22Rv1 (cell line): ENCODE data around the gene TBC1D21.

Experiments
- H3K27ac ChIP-seq: fragments of 450-650 bp; 2 replicates; pipeline ENCODE4 v1.5.1; 2017
- ZFX ChIP-seq: fragments of 450-650 bp; IDR thresholded peaks from 2 replicates; pipeline ENCODE4 v1.6.1; 2017; ENCODE audit warnings: antibody characterized with exemption, borderline replicate concordance
- TF ChIP-seq, protein P1 (sequence below): fragments of 450-650 bp; IDR thresholded peaks from 2 replicates; pipeline ENCODE4 v1.5.1; 2017; ENCODE audit warnings: mild to moderate bottlenecking

The TBC1D21 gene

DNA sequence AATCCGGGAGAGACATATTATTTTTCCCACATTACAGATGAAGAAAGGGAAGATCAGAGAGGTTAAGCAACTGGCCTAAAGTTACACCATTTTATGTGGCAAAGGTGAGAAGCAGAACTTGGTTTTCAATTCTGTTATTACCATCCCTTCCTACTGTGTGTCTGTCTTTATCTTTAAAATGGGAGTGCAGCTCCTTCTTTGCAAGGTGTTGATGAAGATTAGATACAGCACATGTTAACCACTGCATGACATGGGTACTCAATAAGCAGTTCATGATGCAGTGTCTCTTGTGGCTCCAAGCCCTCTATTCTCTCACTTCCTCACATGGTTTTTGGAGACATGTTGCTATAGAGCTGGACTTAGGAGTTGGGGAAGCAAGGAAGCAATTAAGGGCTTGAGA, 23.1 kb upstream of the TBC1D21 start:
- TF ChIP-seq ZFX = no peak
- TF ChIP-seq, protein P1, sequence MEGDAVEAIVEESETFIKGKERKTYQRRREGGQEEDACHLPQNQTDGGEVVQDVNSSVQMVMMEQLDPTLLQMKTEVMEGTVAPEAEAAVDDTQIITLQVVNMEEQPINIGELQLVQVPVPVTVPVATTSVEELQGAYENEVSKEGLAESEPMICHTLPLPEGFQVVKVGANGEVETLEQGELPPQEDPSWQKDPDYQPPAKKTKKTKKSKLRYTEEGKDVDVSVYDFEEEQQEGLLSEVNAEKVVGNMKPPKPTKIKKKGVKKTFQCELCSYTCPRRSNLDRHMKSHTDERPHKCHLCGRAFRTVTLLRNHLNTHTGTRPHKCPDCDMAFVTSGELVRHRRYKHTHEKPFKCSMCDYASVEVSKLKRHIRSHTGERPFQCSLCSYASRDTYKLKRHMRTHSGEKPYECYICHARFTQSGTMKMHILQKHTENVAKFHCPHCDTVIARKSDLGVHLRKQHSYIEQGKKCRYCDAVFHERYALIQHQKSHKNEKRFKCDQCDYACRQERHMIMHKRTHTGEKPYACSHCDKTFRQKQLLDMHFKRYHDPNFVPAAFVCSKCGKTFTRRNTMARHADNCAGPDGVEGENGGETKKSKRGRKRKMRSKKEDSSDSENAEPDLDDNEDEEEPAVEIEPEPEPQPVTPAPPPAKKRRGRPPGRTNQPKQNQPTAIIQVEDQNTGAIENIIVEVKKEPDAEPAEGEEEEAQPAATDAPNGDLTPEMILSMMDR = no peak

DNA sequence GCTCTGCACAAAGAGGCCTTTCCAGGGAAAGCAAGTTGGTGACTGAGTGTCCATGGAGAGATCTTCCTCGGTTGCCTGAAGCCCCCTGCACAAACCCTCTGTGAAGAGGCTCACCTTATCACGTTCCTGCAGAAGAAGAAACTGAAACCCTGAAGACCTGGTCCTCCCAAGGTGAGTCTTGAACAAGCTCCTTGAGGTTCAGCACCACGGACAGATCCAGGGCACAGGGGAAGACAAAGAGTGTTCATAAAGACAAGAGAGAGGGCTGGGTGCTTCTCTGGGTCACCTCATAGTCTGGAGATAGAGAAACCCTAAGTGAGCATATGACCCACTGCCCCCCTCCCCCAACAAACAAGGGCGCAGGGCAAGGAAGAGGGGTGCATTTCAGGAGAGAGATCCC, 21.7 kb upstream of the TBC1D21 start:
- no peak for TF ChIP-seq ZFX
- TF ChIP-seq, protein P1 = no peak
- H3K27ac ChIP-seq = no peak overlapping the region

More for the DNA sequence above, 23.1 kb upstream of the TBC1D21 start:
- H3K27ac ChIP-seq = no peak overlapping the region

DNA sequence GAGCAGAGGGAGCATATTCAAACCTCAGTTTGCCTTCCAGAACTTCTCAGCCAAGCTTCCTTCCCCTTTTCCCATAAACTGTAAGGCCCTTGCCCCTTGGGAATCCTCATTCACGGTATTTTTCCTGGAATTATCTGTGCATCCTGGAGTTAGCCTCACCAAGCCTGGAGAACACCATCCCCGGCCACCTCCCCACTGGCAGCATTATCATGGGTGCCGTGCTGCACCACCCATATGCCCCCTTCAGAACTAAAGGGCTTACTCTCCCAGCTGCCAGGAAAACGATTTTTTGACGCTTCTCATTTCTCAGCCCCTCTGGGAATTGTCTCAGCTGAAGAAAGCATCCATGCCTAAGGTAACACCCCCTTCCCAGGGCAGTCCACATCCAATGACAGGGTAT, 20.9 kb upstream of the TBC1D21 start:
- no peak overlapping the region for H3K27ac ChIP-seq
- TF ChIP-seq ZFX = no peak
- TF ChIP-seq, protein P1 = no peak

DNA sequence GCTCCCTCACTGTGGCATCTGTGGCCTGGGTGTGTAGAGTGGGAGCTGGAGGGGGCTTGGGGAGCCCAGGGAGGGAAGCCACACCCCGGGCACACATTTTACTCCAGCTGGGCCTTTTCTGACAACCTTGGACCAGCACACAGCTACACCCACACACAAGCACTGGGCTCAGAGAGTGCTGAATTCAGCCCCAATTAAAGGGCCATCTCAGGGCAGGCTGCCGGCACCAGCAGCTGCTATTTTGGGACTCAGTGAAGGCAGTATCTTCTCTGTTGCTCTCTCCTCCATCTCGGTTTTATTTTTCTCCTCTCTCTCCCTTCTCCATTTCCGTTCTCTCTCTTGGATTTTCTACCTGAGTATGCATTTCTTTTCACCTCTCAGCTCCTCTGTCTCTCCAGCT, 19.1 kb upstream of the TBC1D21 start:
- TF ChIP-seq, protein P1 = no peak
- no peak for TF ChIP-seq ZFX

DNA sequence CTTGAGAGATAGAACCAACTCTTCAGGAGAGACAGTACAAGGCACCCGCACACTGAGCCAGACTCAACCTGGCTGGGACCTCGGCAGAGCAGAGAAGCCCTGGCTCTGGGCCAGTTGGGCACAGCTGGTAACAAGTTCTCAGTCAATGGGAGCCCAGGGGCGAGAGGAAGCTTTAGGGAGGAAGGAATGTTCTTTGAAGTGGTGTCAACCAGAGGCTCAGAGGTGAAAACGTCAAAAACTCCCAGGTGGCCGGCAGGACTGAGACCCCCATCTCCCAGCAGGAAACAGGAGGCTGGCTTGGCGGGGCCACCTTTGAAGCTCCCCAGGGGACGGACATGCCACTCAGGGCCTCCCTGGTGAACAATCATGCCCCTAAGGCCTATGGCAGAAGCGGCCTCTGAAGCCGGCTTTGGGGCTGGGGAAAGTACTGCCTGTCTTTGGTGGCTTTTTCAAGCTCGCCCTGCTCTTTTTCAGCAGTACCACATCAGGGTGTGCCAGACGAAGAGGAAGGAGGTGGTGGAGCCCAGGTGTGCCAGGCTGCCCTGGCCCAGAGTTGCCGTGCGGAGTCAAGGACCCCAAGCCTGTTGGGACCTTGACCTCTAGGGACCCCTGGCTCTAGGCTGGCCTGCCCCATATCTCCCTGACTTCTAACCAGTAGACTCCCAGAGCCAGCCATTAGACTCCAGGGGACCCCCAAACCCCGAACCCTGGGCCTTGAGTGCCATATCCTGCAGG, 16.7 kb upstream of the TBC1D21 start:
- no peak for TF ChIP-seq ZFX
- TF ChIP-seq, protein P1 = no peak
- H3K27ac ChIP-seq = no peak overlapping the region

More for the DNA sequence above, 19.1 kb upstream of the TBC1D21 start:
- no peak overlapping the region for H3K27ac ChIP-seq

DNA sequence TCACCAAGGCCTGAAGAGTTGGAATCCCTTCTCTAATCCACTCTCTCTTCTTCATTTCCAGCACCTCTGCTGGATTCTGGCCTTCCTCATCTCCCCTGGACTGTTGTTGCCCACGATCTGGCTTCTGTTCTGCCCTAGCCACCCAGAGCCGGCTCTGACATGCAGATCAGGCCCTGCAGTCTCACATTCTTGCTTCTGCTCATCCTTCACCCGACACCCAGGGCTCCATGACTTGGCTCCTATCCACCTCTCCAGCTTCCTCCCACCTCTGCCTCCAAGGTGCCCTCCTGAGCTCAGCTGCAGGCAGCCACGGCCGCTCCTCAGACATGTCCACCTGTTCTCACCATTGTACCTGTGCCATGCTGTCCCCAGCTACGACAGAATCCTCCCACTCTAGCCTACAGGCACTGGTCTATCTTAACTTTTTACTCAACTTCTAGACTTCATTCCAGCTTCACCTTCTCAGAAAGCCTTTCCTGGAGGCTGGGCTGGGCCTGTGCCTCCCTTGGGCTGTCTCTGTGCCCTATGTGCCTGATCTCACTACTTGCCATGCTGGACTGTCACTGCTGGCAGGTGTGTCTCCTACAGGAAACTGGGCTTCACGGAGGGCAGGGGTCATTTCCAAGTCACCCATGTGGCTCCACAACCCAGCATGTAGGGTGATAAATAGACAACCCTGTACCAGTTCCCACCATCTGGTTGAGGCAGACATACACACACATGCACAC, 16.0 kb upstream of the TBC1D21 start:
- TF ChIP-seq, protein P1 = no peak
- TF ChIP-seq ZFX = no peak
- no peak overlapping the region for H3K27ac ChIP-seq

DNA sequence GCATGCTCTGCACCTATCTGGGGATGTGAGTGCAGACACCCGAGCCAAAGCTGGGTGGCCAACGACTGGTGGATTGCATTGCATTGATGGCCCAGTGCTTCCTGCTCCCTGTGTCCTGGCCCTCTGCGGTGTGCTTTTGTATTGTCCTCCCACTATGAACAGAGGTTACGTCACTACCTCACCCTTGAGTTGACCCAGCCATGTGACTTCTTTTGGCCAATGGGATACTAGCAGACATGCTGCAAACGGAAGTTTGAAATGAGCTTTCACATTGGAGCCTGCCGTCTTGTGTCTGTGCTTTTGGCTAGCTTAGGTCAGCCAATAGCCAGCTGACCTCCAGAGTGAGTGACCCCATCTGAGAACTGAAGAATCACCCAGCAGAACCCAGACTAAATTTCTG, 15.3 kb upstream of the TBC1D21 start:
- no peak for TF ChIP-seq ZFX
- TF ChIP-seq, protein P1 = no peak
- no peak overlapping the region for H3K27ac ChIP-seq
